ENCODE measurements around the gene SLC16A7. TPM values are rescaled to one million over a fixed set of nuclear protein-coding genes. Genes with fewer than 3 reads are reported as not detected.

SLC16A7 gene
- polyA plus RNA-seq (2012; ENCODE audit: missing spikeins) = 3.8 TPM

GRCh38 chr12:59595883-59596540, at the start of gene SLC16A7:
Gene SLC16A7 (plus strand): TSS chr12:59596029. CDS start chr12:59704802, 108,773 bp downstream.
- DNase-seq (ENCODE audit: insufficient read length) (peak; percentile 38), FAIRE-seq (peak; percentile 87)
- TF ChIP-seq TAF1 (IDR thresholded peaks at IDR 0.05; ENCODE audit: borderline replicate concordance, low read depth, low read length) (peak; percentile 65; the same call in 1 of the 2 replicates), POLR2AphosphoS5 (IDR thresholded peaks at IDR 0.05; ENCODE audit: low read depth, low read length) (peak; percentile 44; the same call in 1 of the 2 replicates), POLR2A (IDR thresholded peaks at IDR 0.05; ENCODE audit: low read depth, low read length) (no peak)

- DNase-seq (ENCODE audit: insufficient read length) (no peak), FAIRE-seq (no peak)
- no peak for TF ChIP-seq POLR2A (IDR thresholded peaks at IDR 0.05; ENCODE audit: low read depth, low read length)
- TF ChIP-seq TAF1 (IDR thresholded peaks at IDR 0.05; ENCODE audit: borderline replicate concordance, low read depth, low read length) = no peak
- TF ChIP-seq POLR2AphosphoS5 (IDR thresholded peaks at IDR 0.05; ENCODE audit: low read depth, low read length) = no peak
These were observed 46.9 kb upstream of the SLC16A7 start for GRCh38 chr12:59548930-59549329.

- FAIRE-seq (no peak), DNase-seq (ENCODE audit: insufficient read length) (no peak)
- no peak for TF ChIP-seq TAF1 (IDR thresholded peaks at IDR 0.05; ENCODE audit: borderline replicate concordance, low read depth, low read length)
- no peak for TF ChIP-seq POLR2AphosphoS5 (IDR thresholded peaks at IDR 0.05; ENCODE audit: low read depth, low read length)
- TF ChIP-seq POLR2A (IDR thresholded peaks at IDR 0.05; ENCODE audit: low read depth, low read length) = no peak
These were observed 36.1 kb upstream of the SLC16A7 start for GRCh38 chr12:59559696-59560095.

- no peak for FAIRE-seq
- no peak for DNase-seq (ENCODE audit: insufficient read length)
- no peak for TF ChIP-seq TAF1 (IDR thresholded peaks at IDR 0.05; ENCODE audit: borderline replicate concordance, low read depth, low read length)
- TF ChIP-seq POLR2A (IDR thresholded peaks at IDR 0.05; ENCODE audit: low read depth, low read length) = no peak
- no peak for TF ChIP-seq POLR2AphosphoS5 (IDR thresholded peaks at IDR 0.05; ENCODE audit: low read depth, low read length)
These were observed 25.7 kb upstream of the SLC16A7 start for GRCh38 chr12:59570145-59570544.

- no peak for DNase-seq (ENCODE audit: insufficient read length)
- FAIRE-seq = no peak
- TF ChIP-seq POLR2AphosphoS5 (IDR thresholded peaks at IDR 0.05; ENCODE audit: low read depth, low read length) (no peak), POLR2A (IDR thresholded peaks at IDR 0.05; ENCODE audit: low read depth, low read length) (no peak), TAF1 (IDR thresholded peaks at IDR 0.05; ENCODE audit: borderline replicate concordance, low read depth, low read length) (no peak)
These were observed 21.4 kb upstream of the SLC16A7 start for GRCh38 chr12:59574406-59574805.

GRCh38 chr12:59575826-59576225, 20.0 kb upstream of the SLC16A7 start:
- FAIRE-seq (no peak), DNase-seq (ENCODE audit: insufficient read length) (no peak)
- TF ChIP-seq TAF1 (IDR thresholded peaks at IDR 0.05; ENCODE audit: borderline replicate concordance, low read depth, low read length) = no peak
- no peak for TF ChIP-seq POLR2A (IDR thresholded peaks at IDR 0.05; ENCODE audit: low read depth, low read length)
- TF ChIP-seq POLR2AphosphoS5 (IDR thresholded peaks at IDR 0.05; ENCODE audit: low read depth, low read length) = no peak

- FAIRE-seq (no peak), DNase-seq (ENCODE audit: insufficient read length) (no peak)
- TF ChIP-seq TAF1 (IDR thresholded peaks at IDR 0.05; ENCODE audit: borderline replicate concordance, low read depth, low read length) (no peak), POLR2A (IDR thresholded peaks at IDR 0.05; ENCODE audit: low read depth, low read length) (no peak), POLR2AphosphoS5 (IDR thresholded peaks at IDR 0.05; ENCODE audit: low read depth, low read length) (no peak)
These were observed 17.6 kb upstream of the SLC16A7 start for GRCh38 chr12:59578254-59578653.

GRCh38 chr12:59579631-59580030, 16.2 kb upstream of the SLC16A7 start:
- TF ChIP-seq POLR2A (IDR thresholded peaks at IDR 0.05; ENCODE audit: low read depth, low read length) = no peak
- FAIRE-seq = no peak
- DNase-seq (ENCODE audit: insufficient read length) = no peak

GRCh38 chr12:59580050-59580449, 15.8 kb upstream of the SLC16A7 start:
- no peak for TF ChIP-seq POLR2A (IDR thresholded peaks at IDR 0.05; ENCODE audit: low read depth, low read length)
- no peak for TF ChIP-seq POLR2AphosphoS5 (IDR thresholded peaks at IDR 0.05; ENCODE audit: low read depth, low read length)
- no peak for TF ChIP-seq TAF1 (IDR thresholded peaks at IDR 0.05; ENCODE audit: borderline replicate concordance, low read depth, low read length)
- DNase-seq (ENCODE audit: insufficient read length) (no peak), FAIRE-seq (no peak)

GRCh38 chr12:59583003-59583712, 12.7 kb upstream of the SLC16A7 start:
- FAIRE-seq = no peak
- no peak for DNase-seq (ENCODE audit: insufficient read length)
- TF ChIP-seq POLR2AphosphoS5 (IDR thresholded peaks at IDR 0.05; ENCODE audit: low read depth, low read length) (no peak), TAF1 (IDR thresholded peaks at IDR 0.05; ENCODE audit: borderline replicate concordance, low read depth, low read length) (no peak), POLR2A (IDR thresholded peaks at IDR 0.05; ENCODE audit: low read depth, low read length) (no peak)

- DNase-seq (ENCODE audit: insufficient read length) (no peak), FAIRE-seq (no peak)
- TF ChIP-seq POLR2AphosphoS5 (IDR thresholded peaks at IDR 0.05; ENCODE audit: low read depth, low read length) = no peak
- no peak for TF ChIP-seq POLR2A (IDR thresholded peaks at IDR 0.05; ENCODE audit: low read depth, low read length)
- TF ChIP-seq TAF1 (IDR thresholded peaks at IDR 0.05; ENCODE audit: borderline replicate concordance, low read depth, low read length) = no peak
These were observed 8.1 kb upstream of the SLC16A7 start for GRCh38 chr12:59587710-59588109.

GRCh38 chr12:59593761-59594160, 2.1 kb upstream of the SLC16A7 start:
- no peak for DNase-seq (ENCODE audit: insufficient read length)
- peak; percentile 50 for FAIRE-seq
- TF ChIP-seq POLR2AphosphoS5 (IDR thresholded peaks at IDR 0.05; ENCODE audit: low read depth, low read length) (no peak), TAF1 (IDR thresholded peaks at IDR 0.05; ENCODE audit: borderline replicate concordance, low read depth, low read length) (no peak), POLR2A (IDR thresholded peaks at IDR 0.05; ENCODE audit: low read depth, low read length) (no peak)

Data from GM12892 (cell line).